Left hindlimb (tissue), 1 donor: ENCODE measurements around the gene KLK7.
"Not testable (repeated sequence)": the region's sequence is repeated elsewhere in the genome, so short reads cannot be mapped to it uniquely, and the experiment has no call there.

Source experiments
- DNase-seq: peaks from one replicate; pipeline ENCODE4 v3.0.0-alpha.2; 2018

The KLK7 gene

DNA sequence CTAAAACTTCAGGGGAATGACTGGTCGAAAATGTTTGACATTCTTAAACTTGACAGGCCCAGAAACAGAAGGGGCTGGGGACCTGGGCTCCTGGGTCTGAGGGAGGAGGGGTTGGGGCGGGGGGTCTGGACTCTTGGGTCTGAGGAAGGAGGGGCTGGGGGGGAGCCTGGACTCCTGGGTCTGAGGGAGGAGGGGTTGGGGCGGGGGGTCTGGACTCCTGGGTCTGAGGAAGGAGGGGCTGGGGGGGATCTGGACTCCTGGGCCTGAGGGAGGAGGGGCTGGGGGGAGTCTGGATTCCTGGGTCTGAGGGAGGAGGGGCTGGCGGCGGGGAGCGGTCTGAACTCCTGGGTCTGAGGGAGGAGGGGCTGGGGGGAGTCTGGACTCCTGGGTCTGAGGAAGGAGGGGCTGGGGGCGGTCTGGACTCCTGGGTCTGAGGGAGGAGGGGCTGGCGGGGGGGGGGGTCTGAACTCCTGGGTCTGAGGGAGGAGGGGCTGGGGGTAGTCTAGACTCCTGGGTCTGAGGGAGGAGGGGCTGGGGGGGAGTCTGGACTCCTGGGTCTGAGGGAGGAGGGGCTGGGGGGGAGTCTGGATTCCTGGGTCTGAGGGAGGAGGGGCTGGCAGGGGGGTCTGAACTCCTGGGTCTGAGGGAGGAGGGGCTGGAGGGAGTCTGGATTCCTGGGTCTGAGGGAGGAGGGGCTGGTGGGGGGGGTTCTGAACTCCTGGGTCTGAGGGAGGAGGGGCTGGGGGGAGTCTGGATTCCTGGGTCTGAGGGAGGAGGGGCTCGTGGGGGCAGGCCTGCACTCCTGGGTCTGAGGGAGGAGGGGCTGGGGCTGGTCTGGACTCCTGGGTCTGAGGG is 8.8 kb downstream of the KLK7 start:
- DNase-seq = no peak

DNA sequence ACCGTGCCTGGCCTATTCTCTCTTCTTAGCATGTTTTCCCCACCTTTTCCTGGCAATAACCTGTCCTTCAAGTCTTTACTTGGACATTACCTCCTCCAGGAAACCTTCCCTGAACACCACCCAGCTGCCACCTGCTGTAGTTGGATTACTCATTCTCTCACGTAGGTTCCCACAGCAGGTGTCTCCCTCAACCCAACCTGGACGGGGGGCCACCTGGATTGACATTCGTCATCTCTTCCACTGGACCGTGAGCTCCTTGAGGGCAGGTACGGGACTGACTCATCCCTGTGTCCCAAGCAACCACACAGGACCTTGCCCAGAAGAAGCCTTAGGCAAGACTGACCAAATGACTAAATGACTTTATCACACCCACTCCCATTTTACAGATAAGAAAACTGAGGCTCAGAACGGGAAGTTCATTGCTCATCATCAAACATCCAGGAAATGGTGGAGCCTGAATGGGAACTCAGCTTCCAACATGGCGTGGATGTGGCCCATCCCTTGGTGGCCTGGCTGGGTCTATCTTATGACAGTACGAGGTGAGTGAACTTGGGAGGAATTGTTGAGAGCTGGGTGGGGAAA is 10.8 kb downstream of the KLK7 start:
- no peak for DNase-seq

GRCh38 chr19:50969810-50970209 is 13.9 kb downstream of the KLK7 start:
- not testable (repeated sequence) for DNase-seq

- DNase-seq = no peak
Measured at GRCh38 chr19:50969413-50969760, 14.3 kb downstream of the KLK7 start, which contains the start of gene KLK6. KLK6 (minus strand) TSS chr19:50969591; CDS start chr19:50968104, 1,487 bp downstream.

DNA sequence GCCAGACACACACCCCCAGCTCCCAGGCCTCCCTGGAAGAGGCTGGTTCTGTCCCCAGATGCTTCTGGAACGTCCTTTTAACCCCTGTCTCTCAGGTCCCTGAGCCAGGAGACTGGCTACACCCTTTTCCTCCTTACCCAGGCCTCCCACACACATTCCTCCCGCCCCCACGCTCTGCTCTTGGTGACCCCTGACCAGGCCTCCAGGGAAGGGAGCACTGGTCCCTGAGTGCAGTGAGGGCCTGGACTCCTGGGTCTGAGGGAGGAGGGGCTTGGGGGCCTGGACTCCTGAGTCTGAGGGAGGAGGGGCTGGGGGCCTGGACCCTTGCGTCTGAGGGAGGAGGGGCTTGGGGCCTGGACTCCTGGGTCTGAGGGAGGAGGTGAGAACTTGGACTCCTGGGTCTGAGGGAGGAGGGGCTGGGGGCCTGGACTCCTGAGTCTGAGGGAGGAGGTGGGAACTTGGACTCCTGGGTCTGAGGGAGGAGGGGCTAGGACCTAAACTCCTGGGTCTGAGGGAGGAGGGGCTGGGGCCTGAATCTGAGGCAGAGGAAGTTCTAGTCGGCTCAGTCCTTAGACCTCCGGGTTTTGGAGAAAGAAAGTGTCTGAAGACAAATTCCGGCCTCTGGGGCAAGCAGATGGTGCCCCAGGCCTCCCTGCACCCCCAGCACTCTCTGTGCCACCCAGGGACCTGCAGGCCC is 14.9 kb downstream of the KLK7 start:
- DNase-seq = no peak

DNA sequence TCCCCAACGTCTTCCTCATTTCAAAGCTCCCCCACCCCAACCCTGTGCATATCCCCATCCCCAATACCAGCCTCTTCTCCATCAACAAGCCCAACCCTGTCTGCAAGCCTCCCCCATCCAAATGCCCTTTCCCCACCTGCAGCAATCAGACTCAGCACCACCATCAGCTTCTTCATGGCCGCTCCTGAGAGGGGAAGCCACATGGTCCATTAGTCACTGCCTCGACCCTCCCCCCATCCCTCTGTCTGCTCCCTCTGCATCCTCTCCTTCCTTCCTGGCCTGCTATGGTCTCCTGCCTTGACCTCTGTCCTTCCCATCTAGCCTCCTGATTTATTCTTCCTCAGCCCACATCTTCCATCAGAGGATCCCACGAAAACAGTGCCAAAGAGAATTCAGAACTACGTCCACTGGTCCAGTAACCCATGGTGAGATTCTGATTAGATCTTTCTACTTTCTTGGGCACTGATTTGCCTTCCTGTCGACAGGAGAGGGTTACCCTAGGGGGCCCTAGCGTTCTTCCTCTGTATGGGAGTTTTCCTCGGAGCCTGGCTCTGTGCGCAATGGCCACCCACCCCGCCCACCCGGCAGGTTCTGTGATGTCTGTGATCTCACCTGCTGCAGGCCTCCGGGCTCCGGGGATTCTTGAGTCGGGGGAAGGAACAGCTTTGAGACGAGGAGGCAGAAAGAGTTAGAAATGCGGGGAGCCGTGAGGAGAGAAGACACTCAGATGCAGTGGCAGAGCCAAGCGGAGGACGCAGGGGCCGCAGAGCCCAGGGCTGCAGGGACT is 15.6 kb downstream of the KLK7 start:
- no peak for DNase-seq

- no peak for DNase-seq
Measured at GRCh38 chr19:50964266-50964665, 19.5 kb downstream of the KLK7 start.

DNA sequence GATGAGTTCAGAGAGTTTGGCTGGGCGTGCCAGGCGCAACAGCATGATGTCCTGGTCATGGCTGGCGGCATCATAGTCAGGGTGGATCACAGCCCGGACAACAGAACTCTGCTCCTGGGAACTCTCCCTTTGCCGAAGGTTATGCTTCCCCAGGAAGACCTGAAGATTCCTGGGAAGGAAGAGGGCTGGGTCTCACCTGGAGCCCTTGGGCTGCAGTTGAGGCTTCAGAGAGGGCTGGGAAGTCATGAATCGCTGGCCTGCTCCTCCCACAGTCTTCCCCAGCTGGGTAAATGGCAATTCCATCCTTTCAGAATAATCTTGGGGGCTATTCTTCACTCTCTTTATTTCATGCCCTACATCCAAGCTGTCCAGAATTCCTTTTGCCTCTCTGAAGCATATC is 20.3 kb downstream of the KLK7 start:
- DNase-seq = no peak

- DNase-seq = no peak
Measured at GRCh38 chr19:50962245-50962644, 21.5 kb downstream of the KLK7 start.

GRCh38 chr19:50959731-50960500 is 23.8 kb downstream of the KLK7 start:
- no peak for DNase-seq

GRCh38 chr19:50957587-50957986 is 26.1 kb downstream of the KLK7 start:
- no peak for DNase-seq

GRCh38 chr19:50952910-50953309 is 30.8 kb downstream of the KLK7 start, which contains the start of gene KLK5:
KLK5 (minus strand) TSS chr19:50953038; CDS start chr19:50952657, 381 bp downstream.
- DNase-seq = no peak

DNA sequence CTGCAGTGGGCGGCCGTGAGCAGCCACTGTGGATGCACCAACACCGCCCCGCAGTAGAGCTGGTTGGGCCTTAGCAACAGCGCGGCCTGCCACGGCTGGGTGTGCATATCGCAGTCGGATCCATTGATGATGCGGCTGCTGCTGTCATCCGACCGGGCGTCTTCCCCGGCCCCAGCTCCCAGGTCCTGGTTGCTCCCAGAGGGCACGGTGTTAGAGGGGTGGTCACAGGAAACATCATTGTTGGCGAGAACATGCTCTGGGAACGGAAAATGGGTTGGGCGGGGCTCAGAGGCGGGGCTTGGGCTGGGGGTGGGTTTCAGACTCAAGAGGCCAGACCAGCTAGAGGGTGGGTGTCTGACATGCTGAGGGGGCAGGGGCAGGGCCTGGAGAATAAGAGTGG is 33.9 kb downstream of the KLK7 start:
- no peak for DNase-seq

- no peak for DNase-seq
Measured at GRCh38 chr19:50947123-50947522, 36.6 kb downstream of the KLK7 start.

GRCh38 chr19:50944795-50945194 is 38.9 kb downstream of the KLK7 start:
- DNase-seq = no peak

DNA sequence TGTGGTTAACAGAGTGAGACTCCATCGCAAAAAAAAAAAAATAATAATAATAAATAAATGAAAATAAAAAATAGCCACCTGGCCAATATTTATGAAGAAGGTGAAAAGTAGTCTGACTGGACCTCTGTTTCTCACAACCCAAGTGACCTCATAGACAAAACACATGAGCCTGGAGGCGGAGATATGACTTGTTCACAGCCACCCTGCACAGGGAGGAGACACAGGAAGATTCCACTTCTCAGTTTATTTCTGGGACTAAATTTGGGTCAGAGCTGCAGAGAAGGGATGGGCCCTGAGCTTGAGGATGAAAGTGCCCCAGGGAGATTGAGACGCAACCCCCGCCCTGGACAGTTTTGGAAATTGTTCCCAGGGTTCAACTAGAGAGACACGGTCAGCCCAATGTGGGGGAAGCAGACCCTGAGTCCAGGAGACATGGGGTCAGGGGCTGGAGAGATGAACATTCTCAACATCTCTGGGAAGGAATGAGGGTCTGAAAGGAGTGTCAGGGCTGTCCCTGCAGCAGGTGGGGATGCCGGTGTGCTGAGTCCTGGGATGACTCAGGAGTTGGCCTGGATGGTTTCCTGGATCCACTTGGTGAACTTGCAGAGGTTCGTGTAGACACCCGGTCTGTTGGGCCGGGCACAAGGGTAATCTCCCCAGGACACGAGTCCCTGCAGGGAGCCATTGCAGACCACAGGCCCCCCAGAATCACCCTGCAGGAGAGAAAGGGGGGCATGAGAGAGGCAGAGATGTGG is 40.5 kb downstream of the KLK7 start:
- no peak for DNase-seq

GRCh38 chr19:50939596-50939995 is 44.1 kb downstream of the KLK7 start:
- no peak for DNase-seq

DNA sequence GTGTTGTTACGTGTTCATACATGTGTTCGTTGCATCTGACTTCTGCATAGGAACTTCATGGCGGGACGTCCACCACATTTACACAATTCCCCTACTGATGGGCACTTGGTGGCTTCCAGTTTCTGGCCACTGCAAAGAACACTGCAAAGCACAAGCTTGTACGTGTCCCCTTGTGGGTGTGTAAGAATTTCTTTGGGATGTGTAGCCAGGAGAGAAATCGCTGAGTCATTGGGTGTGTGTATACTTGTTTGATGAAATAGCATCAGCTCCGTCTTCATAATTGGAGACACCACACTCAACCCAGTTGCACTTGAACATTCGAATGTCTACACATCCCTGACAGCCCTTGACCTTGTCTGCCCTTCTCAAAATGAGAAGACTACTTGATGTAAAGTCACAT is 50.1 kb downstream of the KLK7 start:
- no peak for DNase-seq

- no peak for DNase-seq
Measured at GRCh38 chr19:50932690-50933083, 51.0 kb downstream of the KLK7 start.

- DNase-seq = no peak
Measured at GRCh38 chr19:50932018-50932689, 51.6 kb downstream of the KLK7 start.

DNA sequence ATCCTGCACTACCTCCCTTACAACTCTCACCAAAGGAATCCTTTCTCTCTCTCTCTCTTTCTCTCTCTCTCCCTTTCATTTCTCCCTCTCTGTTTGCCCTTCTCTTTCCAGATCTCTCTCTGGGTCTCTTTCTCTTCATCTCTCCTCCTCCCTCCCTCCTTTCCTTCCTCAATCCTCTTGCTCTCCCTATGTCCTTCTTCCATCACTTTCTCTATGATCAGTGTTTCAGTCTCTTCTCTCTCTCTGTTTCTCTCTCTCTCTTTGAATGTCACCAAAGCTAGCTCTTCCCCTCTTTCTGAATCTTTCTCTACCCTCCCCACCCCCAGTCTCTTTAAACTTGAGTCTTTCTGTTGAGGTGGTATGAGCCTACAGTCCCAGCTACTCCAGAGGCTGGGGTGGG is 52.7 kb downstream of the KLK7 start:
- DNase-seq = no peak
